HEK293T (cell line): Measurements from ENCODE around the gene DTYMK.

ENCODE experiments used
- CTCF ChIA-PET: fragments of 350-600 bp; formaldehyde crosslinking; extraction: SDS; loops from one replicate; lab custom pipeline; 2021; ENCODE audit warnings: antibody characterized with exemption, inconsistent platforms; lab: Yijun Ruan, JAX
- POLR2A ChIA-PET: fragments of 350-600 bp; formaldehyde crosslinking; extraction: SDS; loops from one replicate; lab custom pipeline; 2020; ENCODE audit warnings: antibody characterized with exemption, inconsistent platforms; lab: Yijun Ruan, JAX
- DNase-seq: peaks from one replicate; pipeline ENCODE4 v3.0.0; 2012; ENCODE audit warnings: mixed read lengths; ENCODE audit errors: extremely low spot score
- ARNT ChIP-seq: fragments of 450-650 bp; IDR thresholded peaks from 2 replicates; pipeline ENCODE4 v1.6.1; 2017; ENCODE audit warnings: mild to moderate bottlenecking
- BHLHE40 ChIP-seq: fragments of 450-650 bp; IDR thresholded peaks from 2 replicates; pipeline ENCODE4 v1.6.1; 2016; ENCODE audit warnings: mild to moderate bottlenecking, moderate library complexity, borderline replicate concordance
- CTBP1 ChIP-seq: fragments of 450-650 bp; IDR thresholded peaks from 2 replicates; pipeline ENCODE4 v1.6.1; 2016; ENCODE audit warnings: borderline replicate concordance
- ELF4 ChIP-seq: fragments of 450-650 bp; IDR thresholded peaks from 2 replicates; pipeline ENCODE4 v1.6.1; 2017; ENCODE audit warnings: antibody characterized with exemption
- FOXA1 ChIP-seq: fragments of 450-650 bp; IDR thresholded peaks from 2 replicates; pipeline ENCODE4 v1.6.1; 2016; ENCODE audit warnings: mild to moderate bottlenecking
- FOXK2 ChIP-seq: fragments of 450-650 bp; IDR thresholded peaks from 2 replicates; pipeline ENCODE4 v1.6.1; 2016; ENCODE audit warnings: mild to moderate bottlenecking
- FOXM1 ChIP-seq: fragments of 450-650 bp; IDR thresholded peaks from 2 replicates; pipeline ENCODE4 v1.6.1; 2017; ENCODE audit warnings: mild to moderate bottlenecking, borderline replicate concordance
- HDGF ChIP-seq: fragments of 450-650 bp; IDR thresholded peaks from 2 replicates; pipeline ENCODE4 v1.6.1; 2017; ENCODE audit warnings: antibody characterized with exemption, borderline replicate concordance
- L3MBTL2 ChIP-seq: fragments of 450-650 bp; conservative IDR thresholded peaks from 2 replicates; pipeline ENCODE4 v1.6.1; 2016; ENCODE audit warnings: mild to moderate bottlenecking
- LEF1 ChIP-seq: fragments of 450-650 bp; IDR thresholded peaks from 2 replicates; pipeline ENCODE4 v1.6.1; 2017; ENCODE audit warnings: mild to moderate bottlenecking, borderline replicate concordance
- NFRKB ChIP-seq: fragments of 450-650 bp; IDR thresholded peaks from 2 replicates; pipeline ENCODE4 v1.6.1; 2016; ENCODE audit warnings: mild to moderate bottlenecking, moderate library complexity
- SP1 ChIP-seq: fragments of 450-650 bp; IDR thresholded peaks from 2 replicates; pipeline ENCODE4 v1.6.1; 2017
- SUZ12 ChIP-seq: fragments of 450-650 bp; IDR thresholded peaks from 2 replicates; pipeline ENCODE4 v1.6.1; 2016; ENCODE audit warnings: mild to moderate bottlenecking
- TARDBP ChIP-seq: fragments of 450-650 bp; IDR thresholded peaks from 2 replicates; pipeline ENCODE4 v1.6.1; 2016
- ZNF384 ChIP-seq: fragments of 450-650 bp; IDR thresholded peaks from 2 replicates; pipeline ENCODE4 v1.6.1; 2016
- TF ChIP-seq, protein P1 (sequence below): fragments of 450-650 bp; IDR thresholded peaks from 2 replicates; pipeline ENCODE4 v1.6.1; 2016

Gene DTYMK

DNA sequence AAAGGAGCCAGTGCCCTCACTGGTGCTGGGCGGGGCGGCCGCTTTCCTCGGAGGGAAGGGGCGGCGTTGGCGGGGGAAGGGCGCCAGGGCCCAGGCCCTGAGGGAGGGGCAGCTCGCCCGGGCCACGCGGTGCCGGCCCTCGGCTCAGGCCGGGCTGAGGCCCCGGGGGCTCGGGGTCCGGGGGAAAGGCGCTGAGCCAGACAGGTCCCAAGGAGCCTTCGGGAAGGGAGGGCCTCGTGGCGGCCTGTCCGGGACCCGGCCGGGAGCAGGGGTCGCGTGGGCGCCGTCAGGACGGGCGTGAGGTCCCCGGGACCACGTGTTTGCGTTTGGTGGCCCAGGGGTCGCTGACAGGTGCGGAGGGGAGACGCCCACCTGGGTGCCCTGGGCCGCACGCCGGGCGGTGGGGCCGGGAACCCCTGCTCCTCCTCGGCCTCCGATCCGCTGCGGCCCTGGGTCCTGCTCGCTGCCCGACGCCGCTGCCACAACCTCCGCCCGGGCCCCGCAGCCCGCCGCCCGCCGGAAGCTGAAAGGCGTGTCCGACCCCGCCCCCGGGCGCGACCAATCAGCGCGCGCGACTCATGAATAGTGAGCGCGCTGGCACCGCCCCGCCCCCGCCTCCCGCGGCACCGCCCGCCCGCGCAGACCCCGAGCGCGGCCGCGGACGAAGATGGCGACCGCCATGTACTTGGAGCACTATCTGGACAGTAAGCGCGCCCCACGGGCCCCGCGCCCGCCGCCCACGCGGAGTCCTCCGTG is 15.0 kb upstream of the DTYMK start, which contains the start of gene ING5:
ING5 (plus strand) TSS at position 641 of the 756 bp plus-strand sequence; CDS start at position 668, 27 bp downstream.
- TF ChIP-seq NFRKB (no peak), FOXK2 (no peak), ELF4 (no peak), L3MBTL2 (peak; percentile 19; the same call in 1 of the 2 replicates), BHLHE40 (no peak), FOXM1 (no peak), LEF1 (peak; percentile 72; the same call in 1 of the 2 replicates), ZNF384 (no peak), HDGF (no peak), SUZ12 (no peak), CTBP1 (no peak), FOXA1 (no peak), ARNT (no peak)
- TF ChIP-seq, protein P1, sequence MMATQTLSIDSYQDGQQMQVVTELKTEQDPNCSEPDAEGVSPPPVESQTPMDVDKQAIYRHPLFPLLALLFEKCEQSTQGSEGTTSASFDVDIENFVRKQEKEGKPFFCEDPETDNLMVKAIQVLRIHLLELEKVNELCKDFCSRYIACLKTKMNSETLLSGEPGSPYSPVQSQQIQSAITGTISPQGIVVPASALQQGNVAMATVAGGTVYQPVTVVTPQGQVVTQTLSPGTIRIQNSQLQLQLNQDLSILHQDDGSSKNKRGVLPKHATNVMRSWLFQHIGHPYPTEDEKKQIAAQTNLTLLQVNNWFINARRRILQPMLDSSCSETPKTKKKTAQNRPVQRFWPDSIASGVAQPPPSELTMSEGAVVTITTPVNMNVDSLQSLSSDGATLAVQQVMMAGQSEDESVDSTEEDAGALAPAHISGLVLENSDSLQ = no peak
- POLR2A ChIA-PET = interaction anchor here (0.6 to 6.1 kb wide), 15 partner anchors 9 to 178 kb away, joined by 3 to 78 read pairs (median 4); partner anchors contain the start of genes D2HGDH and DTYMK
- CTCF ChIA-PET = no interaction called here
- DNase-seq = peak; percentile 85

DNA sequence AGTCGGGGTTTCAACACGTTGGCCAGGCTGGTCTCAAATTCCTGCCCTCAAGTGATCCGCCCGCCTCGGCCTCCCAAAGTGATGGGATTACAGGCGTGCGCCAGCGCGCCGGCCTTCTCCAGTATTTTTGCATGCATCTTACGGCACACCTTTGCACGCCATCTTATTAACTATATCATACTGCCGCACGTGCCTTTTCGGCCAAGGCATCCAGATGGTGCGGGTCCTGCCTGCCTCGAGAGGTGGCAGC is 14.5 kb upstream of the DTYMK start:
- CTCF ChIA-PET = interaction anchor here (0.7 kb wide), 1 partner anchor 12 kb away, joined by 6 read pairs; no protein-coding TSS in a partner anchor
- no peak for DNase-seq
- POLR2A ChIA-PET = interaction anchor here (0.7 to 6.1 kb wide), 7 partner anchors 9 to 33 kb away, joined by 3 to 78 read pairs (median 4); partner anchors contain the start of genes D2HGDH and DTYMK
- TF ChIP-seq FOXK2 (no peak), LEF1 (no peak), ZNF384 (no peak), SUZ12 (no peak), FOXM1 (no peak), L3MBTL2 (peak; percentile 88), ARNT (peak; percentile 31; the same call in 1 of the 2 replicates)
- TF ChIP-seq, protein P1 = no peak

DNA sequence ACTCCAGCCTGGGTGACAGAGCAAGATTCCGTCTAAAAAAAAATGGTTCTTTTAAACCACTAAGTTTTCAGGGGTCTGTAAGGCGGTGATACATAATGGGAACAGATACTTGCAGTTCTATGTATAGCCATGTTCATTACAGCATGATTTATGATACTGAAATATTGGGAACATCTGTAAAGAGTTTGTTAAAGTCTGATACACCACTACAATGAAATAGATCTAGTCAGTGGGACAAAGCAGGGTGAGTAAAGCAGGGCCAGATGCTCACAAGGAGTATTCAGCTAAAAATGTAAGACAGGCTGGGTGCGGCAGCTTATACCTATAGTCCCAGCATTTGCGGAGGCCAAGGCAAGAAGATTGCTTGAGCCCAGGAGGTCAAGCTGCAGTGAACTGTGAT is 9.0 kb upstream of the DTYMK start:
- ChIA-PET CTCF (no interaction called here), POLR2A (no interaction called here)
- TF ChIP-seq HDGF (no peak), NFRKB (no peak), FOXK2 (no peak), SUZ12 (no peak)
- DNase-seq = no peak

DNA sequence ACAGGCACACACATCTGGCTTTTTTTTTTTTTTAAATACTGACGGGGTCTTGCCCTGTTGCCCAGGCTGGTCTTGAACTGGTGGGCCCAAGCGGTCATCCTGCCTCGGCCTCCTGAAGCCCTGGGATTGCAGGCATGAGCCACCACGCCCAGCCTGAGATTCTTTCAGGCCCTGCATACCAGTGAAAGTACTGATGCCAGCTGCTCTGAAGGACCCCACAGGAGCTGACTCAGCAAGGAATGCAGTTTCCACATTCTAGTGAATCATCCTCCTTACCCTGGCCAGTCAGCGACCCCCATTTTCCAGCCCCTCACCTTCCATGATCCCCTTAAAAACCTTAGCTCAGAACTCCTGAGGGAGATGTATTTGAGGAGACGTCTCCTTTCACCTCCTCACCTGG is 5.8 kb upstream of the DTYMK start:
- TF ChIP-seq FOXA1 (no peak), HDGF (no peak), L3MBTL2 (no peak), FOXK2 (no peak), FOXM1 (no peak), SUZ12 (no peak), LEF1 (no peak), SP1 (no peak), TARDBP (no peak), ELF4 (no peak), BHLHE40 (no peak), NFRKB (no peak), CTBP1 (no peak), ZNF384 (no peak), ARNT (no peak)
- TF ChIP-seq, protein P1 = no peak
- DNase-seq = no peak
- CTCF ChIA-PET = no interaction called here

DNA sequence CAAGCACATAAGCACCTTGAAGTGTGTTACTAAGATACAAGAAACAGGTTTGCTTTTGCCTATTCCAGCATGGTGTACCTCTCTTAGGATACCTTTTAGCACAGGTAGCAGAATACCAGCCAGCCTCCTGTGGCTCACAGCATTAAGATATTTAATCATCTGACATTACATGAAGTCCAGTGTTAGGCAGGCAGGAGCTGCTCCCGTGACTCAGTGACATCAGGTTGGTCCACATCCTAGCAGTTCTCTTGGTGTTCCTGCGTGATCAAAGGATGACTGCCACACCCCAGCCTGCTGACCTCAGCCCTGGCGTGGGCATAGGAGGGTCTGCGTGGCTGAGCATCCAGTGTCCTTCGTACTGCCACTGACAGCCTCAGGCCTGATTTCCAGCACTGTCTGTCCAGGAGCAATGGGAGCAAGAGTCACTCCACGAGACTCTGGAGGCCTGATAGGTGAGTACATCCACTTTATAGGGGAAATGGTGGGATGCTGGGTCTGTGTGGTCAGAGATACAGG is 3.6 kb upstream of the DTYMK start:
- no peak for DNase-seq
- TF ChIP-seq FOXA1 = no peak
- no peak for TF ChIP-seq SP1
- TF ChIP-seq L3MBTL2 = no peak
- TF ChIP-seq HDGF = no peak
- TF ChIP-seq ZNF384 = no peak
- TF ChIP-seq TARDBP = no peak
- TF ChIP-seq, protein P1 = no peak
- no peak for TF ChIP-seq LEF1
- TF ChIP-seq ARNT = no peak
- no peak for TF ChIP-seq NFRKB
- TF ChIP-seq CTBP1 = no peak
- TF ChIP-seq SUZ12 = no peak
- no peak for TF ChIP-seq FOXK2
- TF ChIP-seq BHLHE40 = no peak
- no peak for TF ChIP-seq FOXM1
- no peak for TF ChIP-seq ELF4
- POLR2A ChIA-PET = interaction anchor here (5.2 kb wide), 1 partner anchor 9 kb away, joined by 78 read pairs; the partner anchor contains the start of gene ING5
- CTCF ChIA-PET = no interaction called here

More for the DNA sequence above, 5.8 kb upstream of the DTYMK start:
- POLR2A ChIA-PET = interaction anchor here (2.2 kb wide), 1 partner anchor 9 kb away, joined by 11 read pairs; the partner anchor contains the start of gene ING5
